OCI-LY7 (cell line): ENCODE data around the gene ATP6V0B. TPM values are rescaled to one million over a fixed set of nuclear protein-coding genes. Genes with fewer than 3 reads are reported as not detected.

Experiments
- BruUV-seq: library from RNA; stranded (reverse); fragments of 400-500 nt; replicated peaks from 2 replicates; lab custom pipeline; 2021; lab: Mats Ljungman, UMichigan
- CTCF ChIA-PET: fragments of 300-600 bp; sonication (Branson Sonifier 250); formaldehyde crosslinking; loops from one replicate; lab custom pipeline; 2022; ENCODE audit warnings: antibody characterized with exemption; ENCODE audit not compliant: unreplicated experiment; lab: Charles Lee
- POLR2A ChIA-PET: fragments of 300-600 bp; sonication (Branson Sonifier 250); formaldehyde crosslinking; loops from one replicate; lab custom pipeline; 2022; ENCODE audit warnings: antibody characterized with exemption; lab: Charles Lee
- DNase-seq: peaks from one replicate; pipeline ENCODE4 v3.0.0-alpha.2; 2015; ENCODE audit warnings: low spot score
- H2AFZ ChIP-seq: fragments of 200-600 bp; sonication (generic), shearing (Covaris generic); 2 replicates; pipeline ENCODE4 v1.6.1; 2014; ENCODE audit warnings: mild to moderate bottlenecking, antibody characterized with exemption, low read length, moderate library complexity
- H3K27ac ChIP-seq: fragments of 200-600 bp; sonication (generic); 2 replicates; pipeline ENCODE4 v1.5.1; 2014; ENCODE audit warnings: mixed run types, low read depth, mild to moderate bottlenecking, moderate library complexity, low read length, inconsistent platforms; ENCODE audit not compliant: poor library complexity, severe bottlenecking
- H3K36me3 ChIP-seq: fragments of 200-600 bp; sonication (generic); 2 replicates; pipeline ENCODE4 v1.6.1; 2014; ENCODE audit warnings: mild to moderate bottlenecking, antibody characterized with exemption, low read length, moderate library complexity, mixed read lengths; ENCODE audit not compliant: insufficient read depth
- H3K4me1 ChIP-seq: fragments of 200-600 bp; sonication (generic); 2 replicates; pipeline ENCODE4 v1.5.1; 2014; ENCODE audit warnings: mild to moderate bottlenecking, low read length; ENCODE audit not compliant: insufficient read depth, poor library complexity, severe bottlenecking
- H3K4me2 ChIP-seq: fragments of 200-600 bp; sonication (generic); 2 replicates; pipeline ENCODE4 v1.6.1; 2014; ENCODE audit warnings: mild to moderate bottlenecking, low read length
- H3K4me3 ChIP-seq: fragments of 200-600 bp; sonication (generic); 2 replicates; pipeline ENCODE4 v1.5.1; 2014; ENCODE audit warnings: mild to moderate bottlenecking, low read depth, low read length; ENCODE audit not compliant: poor library complexity, severe bottlenecking
- H3K79me2 ChIP-seq: fragments of 200-600 bp; sonication (generic); 2 replicates; pipeline ENCODE4 v1.6.1; 2016; ENCODE audit warnings: low read depth, mild to moderate bottlenecking, low read length, moderate library complexity, mixed read lengths; ENCODE audit not compliant: insufficient read depth
- H3K9me2 ChIP-seq: fragments of 200-600 bp; sonication (generic); 2 replicates; pipeline ENCODE4 v1.6.1; 2016; ENCODE audit warnings: mild to moderate bottlenecking, low read length, mixed read lengths; ENCODE audit not compliant: insufficient read depth
- H3K9me3 ChIP-seq: fragments of 200-600 bp; sonication (generic); 2 replicates; pipeline ENCODE4 v1.6.1; 2014; ENCODE audit warnings: mild to moderate bottlenecking, mixed run types, low read length, mixed read lengths
- H4K20me1 ChIP-seq: fragments of 200-600 bp; sonication (generic); 2 replicates; pipeline ENCODE4 v1.6.1; 2014; ENCODE audit warnings: mild to moderate bottlenecking, antibody characterized with exemption, low read length, moderate library complexity, mixed read lengths; ENCODE audit not compliant: insufficient read depth
- EZH2phosphoT487 ChIP-seq: fragments of 200-600 bp; sonication (generic); IDR thresholded peaks from 2 replicates; pipeline ENCODE4 v1.6.1; 2018; ENCODE audit warnings: low read depth, borderline replicate concordance, mild to moderate bottlenecking, mixed run types, antibody characterized with exemption, low read length, moderate library complexity, mixed read lengths
- intact Hi-C: fragments of 100-400 bp; cut with micrococcal nuclease; formaldehyde crosslinking; loops from one replicate; pipeline ENCODE4 v1.10.0; 2022; ENCODE audit not compliant: unreplicated experiment
- total RNA-seq, 2 experiments: library from RNA; depleted of rRNA in 1 of 2; stranded (reverse); fragments of >200 nt in 1 of 2; shearing (Covaris generic) in 1 of 2; gene quantifications; 2 replicates each; pipeline ENCODE4 v1.2.3, GENCODE V29; 2014 to 2022
- TF ChIP-seq, protein P1 (sequence below): fragments of 200-600 bp; sonication (generic); conservative IDR thresholded peaks from 2 replicates; pipeline ENCODE4 v1.5.1; 2014; ENCODE audit warnings: mild to moderate bottlenecking, antibody characterized with exemption, low read length, moderate library complexity, mixed read lengths

Gene ATP6V0B
- total RNA-seq, 2 experiments from 2014 or later = 68.4 to 97.1 TPM

DNA sequence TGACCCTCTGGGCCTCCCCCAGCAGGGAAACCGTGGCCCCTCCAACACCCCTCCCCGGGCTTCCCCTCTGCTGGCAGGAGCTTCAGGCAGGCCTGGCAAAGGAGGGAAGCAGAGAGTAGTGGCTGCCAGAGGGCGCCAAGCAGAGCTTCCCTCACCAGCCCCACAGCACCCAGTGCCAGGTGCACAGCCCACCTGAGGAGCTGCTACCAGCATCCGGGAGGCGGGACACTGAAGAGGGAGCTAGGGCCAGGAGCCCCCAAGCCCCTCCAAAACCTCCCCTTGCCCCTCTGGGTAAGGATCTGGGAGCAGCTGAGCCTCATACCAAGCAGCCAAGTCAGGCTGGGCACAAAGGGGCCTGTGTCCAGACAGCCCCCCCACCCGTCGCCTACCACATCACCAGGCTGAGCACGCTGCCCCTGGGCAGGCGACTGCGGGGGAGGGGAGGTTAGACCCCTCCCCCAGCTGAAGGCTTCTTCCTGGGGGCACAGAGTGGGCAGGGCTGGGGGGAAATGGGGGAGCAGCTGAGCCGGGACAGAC lies 36.2 kb downstream of the ATP6V0B start:
- DNase-seq = no peak
- no peaks in the 10 kb centered on the region for H3K9me3 ChIP-seq
- intact Hi-C loops = no loop called here
- no peaks in the 10 kb centered on the region for H4K20me1 ChIP-seq
- no peak overlapping the region for H3K4me3 ChIP-seq
- no peaks in the 10 kb centered on the region for H3K36me3 ChIP-seq
- H3K27ac ChIP-seq = no peak overlapping the region
- H3K4me2 ChIP-seq = no peak overlapping the region
- no peak overlapping the region for H2AFZ ChIP-seq
- no peaks in the 10 kb centered on the region for H3K4me1 ChIP-seq
- H3K79me2 ChIP-seq = no peaks in the 10 kb centered on the region
- no peak for TF ChIP-seq EZH2phosphoT487
- TF ChIP-seq, protein P1, sequence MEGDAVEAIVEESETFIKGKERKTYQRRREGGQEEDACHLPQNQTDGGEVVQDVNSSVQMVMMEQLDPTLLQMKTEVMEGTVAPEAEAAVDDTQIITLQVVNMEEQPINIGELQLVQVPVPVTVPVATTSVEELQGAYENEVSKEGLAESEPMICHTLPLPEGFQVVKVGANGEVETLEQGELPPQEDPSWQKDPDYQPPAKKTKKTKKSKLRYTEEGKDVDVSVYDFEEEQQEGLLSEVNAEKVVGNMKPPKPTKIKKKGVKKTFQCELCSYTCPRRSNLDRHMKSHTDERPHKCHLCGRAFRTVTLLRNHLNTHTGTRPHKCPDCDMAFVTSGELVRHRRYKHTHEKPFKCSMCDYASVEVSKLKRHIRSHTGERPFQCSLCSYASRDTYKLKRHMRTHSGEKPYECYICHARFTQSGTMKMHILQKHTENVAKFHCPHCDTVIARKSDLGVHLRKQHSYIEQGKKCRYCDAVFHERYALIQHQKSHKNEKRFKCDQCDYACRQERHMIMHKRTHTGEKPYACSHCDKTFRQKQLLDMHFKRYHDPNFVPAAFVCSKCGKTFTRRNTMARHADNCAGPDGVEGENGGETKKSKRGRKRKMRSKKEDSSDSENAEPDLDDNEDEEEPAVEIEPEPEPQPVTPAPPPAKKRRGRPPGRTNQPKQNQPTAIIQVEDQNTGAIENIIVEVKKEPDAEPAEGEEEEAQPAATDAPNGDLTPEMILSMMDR = no peak
- BruUV-seq = no TSS peak
- no peaks in the 10 kb centered on the region for H3K9me2 ChIP-seq
- POLR2A ChIA-PET = interaction anchor here (0.7 kb wide), 1 partner anchor 18 kb away, joined by 3 read pairs; no protein-coding TSS in a partner anchor
- CTCF ChIA-PET = no interaction called here

DNA sequence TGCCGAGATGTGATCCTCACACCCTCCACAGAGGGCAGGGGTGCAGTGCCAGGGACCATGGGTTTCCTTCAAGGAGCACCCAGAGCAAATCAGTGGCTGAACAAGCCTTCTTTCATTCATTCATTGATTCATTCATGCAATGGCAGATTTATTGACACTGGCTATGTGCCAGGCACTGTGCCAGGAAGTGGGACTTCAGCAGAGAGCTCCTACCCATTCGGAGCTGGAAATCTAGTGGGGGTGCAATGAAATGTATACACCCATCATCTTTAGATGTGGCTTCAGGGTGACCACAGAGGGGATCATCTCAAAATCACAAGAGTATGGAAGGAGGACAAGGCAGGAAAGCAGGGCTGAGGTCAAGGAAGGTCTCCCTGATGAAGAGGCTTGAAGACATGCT lies 37.6 kb downstream of the ATP6V0B start:
- no peak overlapping the region for H2AFZ ChIP-seq
- no peaks in the 10 kb centered on the region for H3K9me2 ChIP-seq
- no peaks in the 10 kb centered on the region for H3K9me3 ChIP-seq
- ChIA-PET POLR2A (no interaction called here), CTCF (no interaction called here)
- no peak overlapping the region for H3K27ac ChIP-seq
- H3K4me2 ChIP-seq = no peak overlapping the region
- H3K36me3 ChIP-seq = no peaks in the 10 kb centered on the region
- no peak for DNase-seq
- no peaks in the 10 kb centered on the region for H3K79me2 ChIP-seq
- H3K4me1 ChIP-seq = no peaks in the 10 kb centered on the region
- no peaks in the 10 kb centered on the region for H4K20me1 ChIP-seq
- intact Hi-C loops = no loop called here
- no TSS peak for BruUV-seq
- TF ChIP-seq, protein P1 = no peak
- no peak for TF ChIP-seq EZH2phosphoT487
- no peak overlapping the region for H3K4me3 ChIP-seq

GRCh38 chr1:44012941-44013609 lies 38.3 kb downstream of the ATP6V0B start:
- H3K4me1 ChIP-seq = no peaks in the 10 kb centered on the region
- no peaks in the 10 kb centered on the region for H3K79me2 ChIP-seq
- intact Hi-C loops = no loop called here
- H3K27ac ChIP-seq = no peak overlapping the region
- no peaks in the 10 kb centered on the region for H3K36me3 ChIP-seq
- H3K4me3 ChIP-seq = no peak overlapping the region
- H3K9me2 ChIP-seq = no peaks in the 10 kb centered on the region
- no peaks in the 10 kb centered on the region for H4K20me1 ChIP-seq
- ChIA-PET POLR2A (no interaction called here), CTCF (no interaction called here)
- H3K4me2 ChIP-seq = no peak overlapping the region
- H3K9me3 ChIP-seq = no peaks in the 10 kb centered on the region
- TF ChIP-seq, protein P1 = no peak
- TF ChIP-seq EZH2phosphoT487 = no peak
- no peak overlapping the region for H2AFZ ChIP-seq
- no peak for DNase-seq
- BruUV-seq = no TSS peak
